Liver (tissue), 9 donors: Measurements from ENCODE around the gene LAX1. TPM values are rescaled to one million over a fixed set of nuclear protein-coding genes. Genes with fewer than 3 reads are reported as not detected.

Source experiments
- DNase-seq: peaks from one replicate; pipeline ENCODE4 v3.0.0-alpha.2; 2017; ENCODE audit warnings: low spot score
- H3K27ac ChIP-seq, 2 donors: one replicate each; pipeline ENCODE4 v1.7.0; 2013; ENCODE audit warnings: inconsistent platforms in 2 of 2, low read length in 2 of 2, control low read depth in 1 of 2, low read depth in 1 of 2, mild to moderate bottlenecking in 1 of 2
- H3K27me3 ChIP-seq, 4 donors: one replicate each; pipeline versions ENCODE4 v1.6.1 to v1.7.0; 2013; ENCODE audit warnings: low read length in 3 of 4, inconsistent platforms in 1 of 4, mild to moderate bottlenecking in 1 of 4, moderate library complexity in 1 of 4; ENCODE audit not compliant: control insufficient read depth in 4 of 4, insufficient read depth in 4 of 4
- H3K36me3 ChIP-seq, 4 donors: one replicate each; pipeline versions ENCODE4 v1.6.1 to v1.7.0; 2013; ENCODE audit warnings: low read length in 3 of 4, mild to moderate bottlenecking in 3 of 4, low read depth in 1 of 4, moderate library complexity in 1 of 4; ENCODE audit not compliant: control insufficient read depth in 4 of 4, insufficient read depth in 3 of 4
- H3K4me1 ChIP-seq, 4 donors: one replicate each; pipeline versions ENCODE4 v1.6.1 to v1.7.0; 2013; ENCODE audit warnings: low read length in 3 of 4, mild to moderate bottlenecking in 3 of 4, moderate library complexity in 1 of 4; ENCODE audit not compliant: control insufficient read depth in 4 of 4, insufficient read depth in 4 of 4
- H3K4me3 ChIP-seq, 3 donors: one replicate each; pipeline versions ENCODE4 v1.6.1 to v1.7.0; 2013; ENCODE audit warnings: low read length in 3 of 3, control low read depth in 1 of 3, low read depth in 1 of 3, mild to moderate bottlenecking in 1 of 3
- H3K9ac ChIP-seq, 2 donors: one replicate each; pipeline ENCODE4 v1.7.0; 2013; ENCODE audit warnings: low read length in 2 of 2, mild to moderate bottlenecking in 2 of 2, moderate library complexity in 2 of 2, control low read depth in 1 of 2, low read depth in 1 of 2
- H3K9me3 ChIP-seq, 4 donors: one replicate each; pipeline versions ENCODE4 v1.6.1 to v1.7.0; 2013; ENCODE audit warnings: low read length in 3 of 4; ENCODE audit not compliant: control insufficient read depth in 4 of 4
- ATF3 ChIP-seq: IDR thresholded peaks from 2 replicates; pipeline ENCODE4 v1.6.1; 2016; ENCODE audit warnings: antibody characterized with exemption
- EGR1 ChIP-seq, 2 donors: IDR thresholded peaks; 2 replicates each; pipeline ENCODE4 v1.6.1; 2016 to 2018; ENCODE audit warnings: antibody characterized with exemption in 2 of 2, low read depth in 2 of 2
- FOXA1 ChIP-seq: IDR thresholded peaks from 2 replicates; pipeline ENCODE4 v1.6.1; 2016; ENCODE audit warnings: antibody characterized with exemption
- FOXA2 ChIP-seq: IDR thresholded peaks from 2 replicates; pipeline ENCODE4 v1.6.1; 2016; ENCODE audit warnings: antibody characterized with exemption
- GABPA ChIP-seq, 2 donors: IDR thresholded peaks in 1 of 2; conservative IDR thresholded peaks in 1 of 2; 2 replicates each; pipeline ENCODE4 v1.6.1; 2016; ENCODE audit warnings: antibody characterized with exemption in 2 of 2, mild to moderate bottlenecking in 1 of 2, moderate library complexity in 1 of 2
- HNF4A ChIP-seq, 2 donors: conservative IDR thresholded peaks; 2 replicates each; pipeline ENCODE4 v1.6.1; 2016; ENCODE audit warnings: antibody characterized with exemption in 2 of 2, mild to moderate bottlenecking in 2 of 2
- HNF4G ChIP-seq: IDR thresholded peaks from 2 replicates; pipeline ENCODE4 v1.6.1; 2016; ENCODE audit warnings: antibody characterized with exemption
- JUND ChIP-seq, 2 donors: IDR thresholded peaks; 2 replicates each; pipeline ENCODE4 v1.6.1; 2016; ENCODE audit warnings: antibody characterized with exemption in 2 of 2
- MAX ChIP-seq: IDR thresholded peaks from 2 replicates; pipeline ENCODE4 v1.6.1; 2016; ENCODE audit warnings: antibody characterized with exemption
- NR2F2 ChIP-seq: IDR thresholded peaks from 2 replicates; pipeline ENCODE4 v1.6.1; 2016; ENCODE audit warnings: antibody characterized with exemption
- RAD21 ChIP-seq, 2 donors: IDR thresholded peaks; 2 replicates each; pipeline ENCODE4 v1.6.1; 2016; ENCODE audit warnings: antibody characterized with exemption in 2 of 2, mild to moderate bottlenecking in 2 of 2
- REST ChIP-seq: IDR thresholded peaks from 2 replicates; pipeline ENCODE4 v1.6.1; 2016; ENCODE audit warnings: antibody characterized with exemption, mild to moderate bottlenecking
- RXRA ChIP-seq, 2 donors: IDR thresholded peaks; 2 replicates each; pipeline ENCODE4 v1.6.1; 2017 to 2018; ENCODE audit warnings: antibody characterized with exemption in 2 of 2, mild to moderate bottlenecking in 1 of 2
- SP1 ChIP-seq: IDR thresholded peaks from 2 replicates; pipeline ENCODE4 v1.6.1; 2018; ENCODE audit warnings: antibody characterized with exemption, mild to moderate bottlenecking
- TAF1 ChIP-seq: conservative IDR thresholded peaks from 2 replicates; pipeline ENCODE4 v1.6.1; 2016; ENCODE audit warnings: antibody characterized with exemption, mild to moderate bottlenecking
- YY1 ChIP-seq: IDR thresholded peaks from 2 replicates; pipeline ENCODE4 v1.6.1; 2016; ENCODE audit warnings: antibody characterized with exemption, mild to moderate bottlenecking
- ZBTB33 ChIP-seq: IDR thresholded peaks from 2 replicates; pipeline ENCODE4 v1.6.1; 2016; ENCODE audit warnings: antibody characterized with exemption
- WGBS: extraction: QIAGEN DNeasy Blood & Tissue Kit; methylation state at CpG from one replicate; pipeline ENCODE4 v1.1.7; 2013; 5-methylcytosine and 5-hydroxymethylcytosine counted together
- polyA plus RNA-seq, 2 donors: library from polyadenylated mRNA; stranded (reverse) in 1 of 2; unstranded in 1 of 2; fragments of 200-250 nt in 1 of 2; fragments of >200 nt in 1 of 2; fragmentation: Nextera tagmentation in 1 of 2; extraction: Ambion mirVana in 1 of 2; gene quantifications; one replicate each; pipeline versions ENCODE4 v1.2.1 to v1.2.3, GENCODE V29; 2013 to 2015
- total RNA-seq, 2 donors: library from RNA; depleted of rRNA; stranded (reverse); fragments of >200 nt; gene quantifications; one replicate each; pipeline ENCODE4 v1.2.3, GENCODE V29; 2014
- TF ChIP-seq, protein P1 (sequence below): fragments of 150-350 bp; IDR thresholded peaks from 2 replicates; pipeline ENCODE4 v1.5.1; 2017; ENCODE audit warnings: improper control_type of control experiment, low read depth, low read length; ENCODE audit not compliant: missing input control
- donor health status: healthy.
- donor health status: healthy.
- donor health status: healthy.
- donor health status: healthy.
- donor health status: healthy.

The LAX1 gene
- total and polyA plus RNA-seq, 4 donors: 0.21 to 0.67 (median 0.38) TPM

GRCh38 chr1:203797948-203798655 lies 33.1 kb downstream of the LAX1 start (continued):
- TF ChIP-seq, protein P1, sequence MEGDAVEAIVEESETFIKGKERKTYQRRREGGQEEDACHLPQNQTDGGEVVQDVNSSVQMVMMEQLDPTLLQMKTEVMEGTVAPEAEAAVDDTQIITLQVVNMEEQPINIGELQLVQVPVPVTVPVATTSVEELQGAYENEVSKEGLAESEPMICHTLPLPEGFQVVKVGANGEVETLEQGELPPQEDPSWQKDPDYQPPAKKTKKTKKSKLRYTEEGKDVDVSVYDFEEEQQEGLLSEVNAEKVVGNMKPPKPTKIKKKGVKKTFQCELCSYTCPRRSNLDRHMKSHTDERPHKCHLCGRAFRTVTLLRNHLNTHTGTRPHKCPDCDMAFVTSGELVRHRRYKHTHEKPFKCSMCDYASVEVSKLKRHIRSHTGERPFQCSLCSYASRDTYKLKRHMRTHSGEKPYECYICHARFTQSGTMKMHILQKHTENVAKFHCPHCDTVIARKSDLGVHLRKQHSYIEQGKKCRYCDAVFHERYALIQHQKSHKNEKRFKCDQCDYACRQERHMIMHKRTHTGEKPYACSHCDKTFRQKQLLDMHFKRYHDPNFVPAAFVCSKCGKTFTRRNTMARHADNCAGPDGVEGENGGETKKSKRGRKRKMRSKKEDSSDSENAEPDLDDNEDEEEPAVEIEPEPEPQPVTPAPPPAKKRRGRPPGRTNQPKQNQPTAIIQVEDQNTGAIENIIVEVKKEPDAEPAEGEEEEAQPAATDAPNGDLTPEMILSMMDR: no peak
- TF ChIP-seq YY1 (no peak), HNF4G (no peak), SP1 (no peak), ATF3 (no peak), FOXA1 (no peak)

GRCh38 chr1:203799157-203799556 lies 34.2 kb downstream of the LAX1 start:
- Histone ChIP-seq H3K4me3 (no peak overlapping the region), H3K27ac (peak overlapping the region in 1 of 2 donors; percentile 23), H3K4me1 (peaks cover 8 to 35% (median 17%) of the 10 kb centered on the region in 4 donors), H3K9me3 (no peaks in the 10 kb centered on the region), H3K9ac (no peak overlapping the region), H3K36me3 (peaks cover 0 to 7% (median 3%) of the 10 kb centered on the region in 4 donors), H3K27me3 (no peaks in the 10 kb centered on the region)
- TF ChIP-seq, protein P1: no peak
- TF ChIP-seq FOXA2 (no peak), RXRA (IDR thresholded peaks at IDR 0.05) (no peak), SP1 (no peak), GABPA (IDR thresholded peaks at IDR 0.05 in 1 of 2, conservative IDR thresholded peaks at IDR 0.05 in 1 of 2) (no peak), NR2F2 (no peak), ZBTB33 (no peak), YY1 (no peak), EGR1 (IDR thresholded peaks at IDR 0.05; ENCODE audit: low read depth in 2 of 2) (no peak), REST (no peak), MAX (no peak), ATF3 (no peak), JUND (IDR thresholded peaks at IDR 0.05) (no peak), TAF1 (no peak), FOXA1 (no peak), HNF4G (no peak), RAD21 (IDR thresholded peaks at IDR 0.05) (no peak), HNF4A (conservative IDR thresholded peaks at IDR 0.05) (no peak)
- 94% methylated on average over 4 of the region's 4 CpGs for WGBS
- no peak for DNase-seq
